Lower leg skin (tissue), 3 donors: ENCODE data around the gene POMZP3.
"Not testable (repeated sequence)": the region's sequence is repeated elsewhere in the genome, so short reads cannot be mapped to it uniquely, and the experiment has no call there.

Experiments
- CTCF ChIP-seq, 3 donors: fragments of 450-650 bp; IDR thresholded peaks; one replicate each; pipeline ENCODE4 v1.5.1; 2016; ENCODE audit warnings: antibody characterized with exemption in 3 of 3, mild to moderate bottlenecking in 3 of 3, moderate library complexity in 2 of 3
- POLR2A ChIP-seq, 2 donors: fragments of 450-650 bp; IDR thresholded peaks; one replicate each; pipeline ENCODE4 v1.6.1; 2016 to 2017; ENCODE audit warnings: antibody characterized with exemption in 2 of 2, mild to moderate bottlenecking in 1 of 2, moderate library complexity in 1 of 2

DNA sequence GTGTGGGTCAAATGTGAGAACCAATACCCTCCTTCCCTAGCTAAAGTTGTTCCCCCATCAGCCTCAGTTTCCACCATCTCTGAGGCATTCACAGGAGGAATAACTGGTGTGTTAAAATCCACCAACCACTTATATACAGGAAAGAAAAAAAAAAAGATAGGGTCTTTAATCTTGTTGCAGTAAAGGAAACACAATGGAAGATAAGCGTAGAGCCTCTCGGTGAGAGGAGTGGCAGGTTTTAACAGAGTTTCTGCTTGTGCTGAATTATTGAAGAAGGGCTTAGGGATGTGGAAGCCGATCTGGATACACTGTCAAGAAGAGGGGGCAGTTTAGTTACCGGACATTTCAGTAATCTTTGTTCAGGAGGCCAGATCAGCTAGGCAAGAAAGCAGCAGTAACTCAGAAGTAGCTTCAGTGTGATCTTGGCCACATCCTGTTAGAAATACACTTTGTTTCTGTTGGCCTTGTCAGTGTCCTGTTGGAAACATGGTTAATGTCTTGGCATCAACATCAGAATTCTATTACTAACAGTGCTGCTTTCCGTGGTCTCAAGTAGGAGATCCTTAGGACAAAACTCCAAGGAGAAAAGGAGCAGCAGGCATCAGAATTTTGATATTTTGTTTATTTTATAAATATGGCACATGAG, 43.3 kb downstream of the POMZP3 start:
- not testable (repeated sequence) for TF ChIP-seq CTCF, POLR2A (IDR thresholded peaks at IDR 0.05)
